Aorta (tissue), 5 donors: ENCODE results near the gene RASSF3. TPM values are rescaled to one million over a fixed set of nuclear protein-coding genes. Genes with fewer than 3 reads are reported as not detected.

ENCODE experiments used
- ATAC-seq: fragments of 200-7000 bp; cut with Tn5 transposase; one replicate; pipeline ENCODE4 v1.9.1; 2022; ENCODE audit warnings: moderate library complexity; ENCODE audit not compliant: low FRiP score
- DNase-seq, 2 donors: peaks; one replicate each; pipeline ENCODE4 v3.0.0-alpha.2; 2020
- H3K27ac ChIP-seq, 2 donors: one replicate each; pipeline ENCODE4 v1.5.1; 2013; ENCODE audit warnings: low read length in 2 of 2, mild to moderate bottlenecking in 2 of 2, moderate library complexity in 2 of 2, control low read depth in 1 of 2, inconsistent platforms in 1 of 2, low read depth in 1 of 2
- H3K27me3 ChIP-seq, 2 donors: one replicate each; pipeline ENCODE4 v1.6.1; 2013; ENCODE audit warnings: control low read depth in 1 of 2, low read length in 1 of 2, mild to moderate bottlenecking in 1 of 2, moderate library complexity in 1 of 2; ENCODE audit not compliant: insufficient read depth in 2 of 2, control insufficient read depth in 1 of 2
- H3K36me3 ChIP-seq, 2 donors: one replicate each; pipeline ENCODE4 v1.6.1; 2013; ENCODE audit warnings: control low read depth in 1 of 2, low read length in 1 of 2, mild to moderate bottlenecking in 1 of 2; ENCODE audit not compliant: insufficient read depth in 2 of 2, control insufficient read depth in 1 of 2
- H3K4me1 ChIP-seq, 2 donors: one replicate each; pipeline ENCODE4 v1.6.1; 2013; ENCODE audit warnings: low read length in 2 of 2, control low read depth in 1 of 2, mild to moderate bottlenecking in 1 of 2, moderate library complexity in 1 of 2; ENCODE audit not compliant: insufficient read depth in 2 of 2, control insufficient read depth in 1 of 2
- H3K4me3 ChIP-seq, 2 donors: one replicate each; pipeline ENCODE4 v1.5.1; 2013; ENCODE audit warnings: low read length in 2 of 2, control low read depth in 1 of 2, mild to moderate bottlenecking in 1 of 2
- H3K9me3 ChIP-seq: one replicate; pipeline ENCODE4 v1.6.1; 2013; ENCODE audit warnings: mild to moderate bottlenecking, low read length; ENCODE audit not compliant: control insufficient read depth
- WGBS, 2 donors: extraction: QIAGEN DNeasy Blood & Tissue Kit; methylation state at CpG; one replicate each; pipeline ENCODE4 v1.1.7; 2013; 5-methylcytosine and 5-hydroxymethylcytosine counted together
- intact Hi-C, 2 donors: fragments of 100-400 bp; cut with DNase I; formaldehyde crosslinking; loops; one replicate each; pipeline versions ENCODE4 v1.14.2 to v1.15.0; 2022
- polyA plus RNA-seq, 2 donors: library from polyadenylated mRNA; stranded (reverse); fragments of 200-250 nt; gene quantifications; one replicate each; pipeline ENCODE4 v1.2.3, GENCODE V29; 2013
- total RNA-seq, 2 donors: library from RNA; stranded (reverse); fragmentation: NEBNext Ultra II Directional; extraction: Animal tissue kit (Norgen Biotek cat#: 25700); gene quantifications; one replicate each; pipeline ENCODE4 v1.2.1, GENCODE V29; 2021
- donor health status: healthy with polysubstance abuse.
- donor health status: Bipolar disorder and iron deficiency.
- donor health status: DM: no; HTN: no; CAD: no.
- donor health status: DM: no; HTN: no; CAD: no.
- donor health status: DM: yes; HTN: yes; CAD: no.

RASSF3 gene
- total and polyA plus RNA-seq, 4 donors, result 85.1 to 445 (median 307) TPM

GRCh38 chr12:64667793-64668192 is 57.5 kb downstream of the RASSF3 start:
- Histone ChIP-seq H3K9me3 (no peaks in the 10 kb centered on the region), H3K4me1 (peaks cover 9 to 15% of the 10 kb centered on the region in 2 donors), H3K27ac (peak overlapping the region; percentile 61 to 85), H3K36me3 (no peaks in the 10 kb centered on the region), H3K27me3 (no peaks in the 10 kb centered on the region), H3K4me3 (no peak overlapping the region)
- intact Hi-C loops, result loop anchor here in 1 of 2 donors (5.0 kb wide), 1 partner anchor 35 kb away; no protein-coding TSS in a partner anchor
- WGBS, 2 donors, result 62 to 67% methylated on average over 2 of the region's 2 CpGs
- DNase-seq, result no peak
- ATAC-seq, result no peak

GRCh38 chr12:64669270-64669842 is 59.1 kb downstream of the RASSF3 start:
- Histone ChIP-seq H3K27ac (peak overlapping the region; percentile 38 to 96), H3K4me1 (peaks cover 16 to 18% of the 10 kb centered on the region in 2 donors), H3K27me3 (no peaks in the 10 kb centered on the region), H3K9me3 (no peaks in the 10 kb centered on the region), H3K4me3 (no peak overlapping the region), H3K36me3 (no peaks in the 10 kb centered on the region)
- ATAC-seq, result no peak
- 3 to 5% methylated on average over 10 of the region's 10 CpGs for WGBS, 2 donors
- DNase-seq, result peak; percentile 68 to 85
- intact Hi-C loops, result loop anchor here in 1 of 2 donors (5.0 kb wide), 1 partner anchor 37 kb away; no protein-coding TSS in a partner anchor

GRCh38 chr12:64670019-64670418 is 59.7 kb downstream of the RASSF3 start:
- intact Hi-C loops, result no loop called here
- peaks cover 18 to 21% of the 10 kb centered on the region in 2 donors for H3K4me1 ChIP-seq
- peak overlapping the region; percentile 28 to 78 for H3K27ac ChIP-seq

GRCh38 chr12:64670919-64671639 is 60.8 kb downstream of the RASSF3 start:
- H3K4me1 ChIP-seq, result peaks cover 18 to 23% of the 10 kb centered on the region in 2 donors
- 14 to 18% methylated on average over 8 of the region's 8 CpGs for WGBS, 2 donors
- no peak overlapping the region for H3K4me3 ChIP-seq
- intact Hi-C loops, result no loop called here
- peak overlapping the region; percentile 84 to 87 for H3K27ac ChIP-seq
- H3K36me3 ChIP-seq, result no peaks in the 10 kb centered on the region
- DNase-seq (no peak), ATAC-seq (peak; percentile 61)
- H3K9me3 ChIP-seq, result no peaks in the 10 kb centered on the region
- H3K27me3 ChIP-seq, result no peaks in the 10 kb centered on the region

More at GRCh38 chr12:64670019-64670418, 59.7 kb downstream of the RASSF3 start:
- no peak for ATAC-seq
- WGBS, 2 donors, result 29 to 33% methylated on average over 4 of the region's 4 CpGs
- Histone ChIP-seq H3K36me3 (no peaks in the 10 kb centered on the region), H3K27me3 (no peaks in the 10 kb centered on the region), H3K9me3 (no peaks in the 10 kb centered on the region), H3K4me3 (no peak overlapping the region)
- no peak for DNase-seq

GRCh38 chr12:64671681-64672080 is 61.4 kb downstream of the RASSF3 start:
- no peaks in the 10 kb centered on the region for H3K9me3 ChIP-seq
- no peak for ATAC-seq
- DNase-seq, result no peak
- WGBS, 2 donors, result 9 to 17% methylated on average over 4 of the region's 4 CpGs
- intact Hi-C loops, result no loop called here
- peak overlapping the region; percentile 16 to 43 for H3K27ac ChIP-seq
- H3K27me3 ChIP-seq, result no peaks in the 10 kb centered on the region
- no peak overlapping the region for H3K4me3 ChIP-seq
- H3K36me3 ChIP-seq, result no peaks in the 10 kb centered on the region
- H3K4me1 ChIP-seq, result peaks cover 16 to 23% of the 10 kb centered on the region in 2 donors

GRCh38 chr12:64672925-64673409 is 62.7 kb downstream of the RASSF3 start:
- H3K9me3 ChIP-seq, result no peaks in the 10 kb centered on the region
- H3K27ac ChIP-seq, result peak overlapping the region; percentile 91 to 97
- H3K36me3 ChIP-seq, result no peaks in the 10 kb centered on the region
- no peaks in the 10 kb centered on the region for H3K27me3 ChIP-seq
- H3K4me3 ChIP-seq, result no peak overlapping the region
- intact Hi-C loops, result no loop called here
- H3K4me1 ChIP-seq, result peaks cover 12 to 27% of the 10 kb centered on the region in 2 donors
- ATAC-seq, result no peak
- DNase-seq, result peak in 1 of 2 donors; percentile 61
- WGBS, 2 donors, result 9 to 10% methylated on average over 8 of the region's 8 CpGs

GRCh38 chr12:64673490-64674169 is 63.3 kb downstream of the RASSF3 start:
- Histone ChIP-seq H3K36me3 (no peaks in the 10 kb centered on the region), H3K4me1 (peaks cover 12 to 27% of the 10 kb centered on the region in 2 donors), H3K9me3 (no peaks in the 10 kb centered on the region), H3K27me3 (no peaks in the 10 kb centered on the region), H3K4me3 (no peak overlapping the region), H3K27ac (peak overlapping the region; percentile 54 to 97)
- ATAC-seq (no peak), DNase-seq (no peak)
- WGBS, 2 donors, result 6 to 12% methylated on average over 9 of the region's 9 CpGs
- intact Hi-C loops, result no loop called here

- peaks cover 12 to 31% of the 10 kb centered on the region in 2 donors for H3K4me1 ChIP-seq
- WGBS, 2 donors, result 71 to 77% methylated on average over 10 of the region's 10 CpGs
- intact Hi-C loops, result no loop called here
Observed at GRCh38 chr12:64674367-64674922, 64.2 kb downstream of the RASSF3 start.

More at GRCh38 chr12:64674367-64674922, 64.2 kb downstream of the RASSF3 start:
- ATAC-seq, result no peak
- H3K4me3 ChIP-seq, result no peak overlapping the region
- DNase-seq, result no peak
- H3K27me3 ChIP-seq, result no peaks in the 10 kb centered on the region
- H3K27ac ChIP-seq, result peak overlapping the region; percentile 54 to 97
- no peaks in the 10 kb centered on the region for H3K9me3 ChIP-seq
- no peaks in the 10 kb centered on the region for H3K36me3 ChIP-seq
